DOHH2 (cell line): ENCODE measurements around the gene ISLR.

Experiments
- H3F3A ChIP-seq: fragments of 200-600 bp; sonication (generic), shearing (Covaris generic); 2 replicates; pipeline ENCODE4 v1.6.0; 2016; ENCODE audit warnings: antibody characterized with exemption, mild to moderate bottlenecking; ENCODE audit not compliant: control insufficient read depth, insufficient read depth
- H3K27ac ChIP-seq: fragments of 200-600 bp; sonication (generic); 2 replicates; pipeline ENCODE4 v1.5.1; 2014; ENCODE audit warnings: low read depth, mild to moderate bottlenecking, low read length, moderate library complexity
- H3K27me3 ChIP-seq: fragments of 200-600 bp; sonication (generic); 2 replicates; pipeline ENCODE4 v1.6.1; 2014; ENCODE audit warnings: mild to moderate bottlenecking, low read length, mixed read lengths; ENCODE audit not compliant: control insufficient read depth
- H3K36me3 ChIP-seq: fragments of 200-600 bp; sonication (generic); 2 replicates; pipeline ENCODE4 v1.6.1; 2014; ENCODE audit warnings: mild to moderate bottlenecking, low read length, moderate library complexity, mixed read lengths; ENCODE audit not compliant: control insufficient read depth
- H3K4me1 ChIP-seq: fragments of 200-600 bp; sonication (generic); 2 replicates; pipeline ENCODE4 v1.6.1; 2014; ENCODE audit warnings: mild to moderate bottlenecking, low read length, mixed read lengths; ENCODE audit not compliant: control insufficient read depth
- H3K4me2 ChIP-seq: fragments of 200-600 bp; sonication (generic); 2 replicates; pipeline ENCODE4 v1.6.0; 2014; ENCODE audit warnings: mild to moderate bottlenecking, low read length, moderate library complexity
- H3K4me3 ChIP-seq: fragments of 200-600 bp; sonication (generic); 2 replicates; pipeline ENCODE4 v1.5.1; 2014; ENCODE audit warnings: mild to moderate bottlenecking, low read length, mixed read lengths
- H3K79me2 ChIP-seq: fragments of 200-600 bp; sonication (generic); 2 replicates; pipeline ENCODE4 v1.6.1; 2014; ENCODE audit warnings: mild to moderate bottlenecking, low read length, mixed read lengths; ENCODE audit not compliant: control insufficient read depth
- H3K9me2 ChIP-seq: fragments of 200-600 bp; sonication (generic); replicated peaks from 2 replicates; pipeline ENCODE4 v1.6.1; 2014; ENCODE audit warnings: mild to moderate bottlenecking, low read length, mixed read lengths; ENCODE audit not compliant: control insufficient read depth
- H3K9me3 ChIP-seq: fragments of 200-600 bp; sonication (generic); 2 replicates; pipeline ENCODE4 v1.6.1; 2014; ENCODE audit warnings: antibody characterized with exemption, low read length, mixed read lengths; ENCODE audit not compliant: control insufficient read depth, insufficient read depth
- H4K20me1 ChIP-seq: fragments of 200-600 bp; sonication (generic); 2 replicates; pipeline ENCODE4 v1.6.0; 2014; ENCODE audit warnings: low read depth, mild to moderate bottlenecking, antibody characterized with exemption, low read length, moderate library complexity; ENCODE audit not compliant: control insufficient read depth, insufficient read depth
- CTCF ChIP-seq: fragments of 200-600 bp; sonication (generic); IDR thresholded peaks from one replicate; pipeline ENCODE4 v1.5.1; 2014; ENCODE audit warnings: antibody characterized with exemption, mild to moderate bottlenecking, low read depth, low read length; ENCODE audit not compliant: poor library complexity, severe bottlenecking
- EZH2phosphoT487 ChIP-seq: fragments of 200-600 bp; sonication (generic); IDR thresholded peaks from 2 replicates; pipeline ENCODE4 v1.6.1; 2017; ENCODE audit warnings: borderline replicate concordance, mild to moderate bottlenecking, antibody characterized with exemption, low read length, moderate library complexity, mixed read lengths

The ISLR gene

GRCh38 chr15:74208901-74209559, 35.5 kb downstream of the ISLR start:
- Histone ChIP-seq H3K36me3 (no peaks in the 10 kb centered on the region), H3K27me3 (no peaks in the 10 kb centered on the region), H3K79me2 (no peaks in the 10 kb centered on the region), H3K4me2 (no peak overlapping the region), H3F3A (no peaks in the 10 kb centered on the region), H3K9me3 (no peaks in the 10 kb centered on the region), H3K4me3 (no peak overlapping the region), H3K4me1 (no peaks in the 10 kb centered on the region), H3K27ac (no peak overlapping the region), H3K9me2 (no peaks in the 10 kb centered on the region), H4K20me1 (no peaks in the 10 kb centered on the region)
- TF ChIP-seq CTCF (no peak), EZH2phosphoT487 (no peak)

GRCh38 chr15:74209560-74209958, 36.0 kb downstream of the ISLR start:
- TF ChIP-seq EZH2phosphoT487, result no peak
- TF ChIP-seq CTCF, result no peak
- Histone ChIP-seq H3K9me3 (no peaks in the 10 kb centered on the region), H3K9me2 (no peaks in the 10 kb centered on the region), H4K20me1 (no peaks in the 10 kb centered on the region), H3K27ac (no peak overlapping the region), H3F3A (no peaks in the 10 kb centered on the region), H3K79me2 (no peaks in the 10 kb centered on the region), H3K4me2 (no peak overlapping the region), H3K27me3 (no peaks in the 10 kb centered on the region), H3K4me3 (no peak overlapping the region), H3K36me3 (no peaks in the 10 kb centered on the region), H3K4me1 (no peaks in the 10 kb centered on the region)

GRCh38 chr15:74209997-74210671, 36.6 kb downstream of the ISLR start:
- no peaks in the 10 kb centered on the region for H3K9me3 ChIP-seq
- no peaks in the 10 kb centered on the region for H3K79me2 ChIP-seq
- H3K4me2 ChIP-seq, result no peak overlapping the region
- H3K4me3 ChIP-seq, result no peak overlapping the region
- H3K27ac ChIP-seq, result no peak overlapping the region
- no peaks in the 10 kb centered on the region for H3F3A ChIP-seq
- no peaks in the 10 kb centered on the region for H4K20me1 ChIP-seq
- no peaks in the 10 kb centered on the region for H3K4me1 ChIP-seq
- no peaks in the 10 kb centered on the region for H3K36me3 ChIP-seq
- H3K27me3 ChIP-seq, result no peaks in the 10 kb centered on the region
- TF ChIP-seq CTCF (no peak), EZH2phosphoT487 (no peak)
- H3K9me2 ChIP-seq, result no peaks in the 10 kb centered on the region
